Stimulated activated CD4-positive, alpha-beta T cell treated with anti-CD3 and anti-CD28 coated beads, Interleukin-1b, Interleukin-23, amount 100 ng/mL, for 1 hour (primary cell): ENCODE measurements around the gene DENND1C.
A peak's percentile ranks its signal among the peaks of the same experiment; 100 is the strongest.
"Not testable (repeated sequence)": the region's sequence is repeated elsewhere in the genome, so short reads cannot be mapped to it uniquely, and the experiment has no call there.

Source experiments
- DNase-seq, 2 donors: peaks; one replicate each; pipeline ENCODE4 v3.0.0-alpha.2; 2020; ENCODE audit warnings: low read depth in 2 of 2

DENND1C gene

DNA sequence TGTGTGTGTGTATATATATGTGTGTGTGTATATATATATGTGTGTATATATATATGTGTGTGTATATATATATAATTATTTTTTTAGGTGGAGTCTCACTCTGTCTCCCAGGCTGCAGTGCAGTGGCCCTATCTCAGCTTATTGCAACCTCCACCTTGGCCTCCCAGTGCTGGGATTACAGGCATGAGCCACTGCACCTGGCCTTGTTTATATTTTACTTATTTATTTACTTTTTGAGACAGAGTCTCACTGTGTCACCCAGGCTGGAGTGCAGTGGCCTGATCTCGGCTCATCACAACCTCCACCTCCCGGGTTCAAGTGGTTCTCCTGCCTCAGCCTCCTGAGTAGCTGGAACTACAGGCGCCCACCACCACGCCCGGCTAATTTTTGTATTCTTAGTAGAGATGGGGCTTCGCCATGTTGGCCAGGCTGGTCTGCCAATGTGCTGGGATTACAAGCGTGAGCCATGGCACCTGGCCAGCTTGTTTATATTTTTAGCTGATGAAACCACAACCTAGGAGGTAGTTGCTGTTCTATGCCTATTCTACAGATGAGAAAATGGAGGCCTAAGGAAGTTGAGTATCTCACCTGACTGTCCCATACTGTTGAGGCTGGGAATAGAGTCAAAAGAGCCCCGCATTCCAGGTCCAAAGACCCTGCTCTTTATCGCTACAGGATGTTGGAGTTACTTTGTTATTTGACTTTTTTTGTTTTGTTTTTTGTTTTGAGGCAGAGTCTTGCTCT is 26.6 kb upstream of the DENND1C start:
- DNase-seq = not testable (repeated sequence)

DNA sequence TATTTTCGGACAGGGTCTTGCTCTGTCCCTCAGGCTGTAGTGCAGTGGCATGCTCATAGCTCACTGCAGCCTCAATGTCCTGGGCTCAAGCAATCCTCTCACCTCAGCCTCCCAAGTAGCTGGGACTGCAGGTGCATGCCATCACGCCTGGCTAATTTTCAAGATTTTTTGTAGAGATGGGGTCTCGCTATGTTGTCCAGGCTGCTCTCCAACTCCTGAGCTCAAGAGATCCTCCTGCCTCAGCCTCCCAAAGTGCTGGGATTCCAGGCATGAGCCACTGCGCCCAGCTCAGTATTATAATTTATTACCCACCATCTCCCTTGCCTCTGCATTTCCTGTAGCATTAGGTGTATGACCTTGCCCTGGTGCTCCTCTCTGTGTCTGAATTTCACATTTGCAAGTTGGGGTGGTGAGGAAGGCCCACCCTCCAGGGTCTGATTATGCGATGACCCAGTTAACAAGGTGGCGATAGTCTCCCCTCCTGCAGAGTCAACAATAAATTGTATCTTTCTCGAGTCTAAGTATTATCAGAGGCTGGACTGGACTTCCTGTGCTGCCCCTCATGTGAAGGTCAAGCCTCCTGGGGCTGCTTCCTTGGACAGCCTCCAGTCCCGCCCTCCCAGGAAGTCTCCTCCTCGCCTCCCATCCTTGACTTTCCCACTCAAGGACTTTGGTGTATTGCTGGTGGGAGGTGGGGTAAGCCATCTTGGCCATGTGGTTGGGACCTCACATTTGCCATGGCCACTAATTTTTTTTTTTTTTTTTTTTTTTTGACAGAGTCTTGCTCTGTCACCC is 22.0 kb upstream of the DENND1C start:
- no peak for DNase-seq

DNA sequence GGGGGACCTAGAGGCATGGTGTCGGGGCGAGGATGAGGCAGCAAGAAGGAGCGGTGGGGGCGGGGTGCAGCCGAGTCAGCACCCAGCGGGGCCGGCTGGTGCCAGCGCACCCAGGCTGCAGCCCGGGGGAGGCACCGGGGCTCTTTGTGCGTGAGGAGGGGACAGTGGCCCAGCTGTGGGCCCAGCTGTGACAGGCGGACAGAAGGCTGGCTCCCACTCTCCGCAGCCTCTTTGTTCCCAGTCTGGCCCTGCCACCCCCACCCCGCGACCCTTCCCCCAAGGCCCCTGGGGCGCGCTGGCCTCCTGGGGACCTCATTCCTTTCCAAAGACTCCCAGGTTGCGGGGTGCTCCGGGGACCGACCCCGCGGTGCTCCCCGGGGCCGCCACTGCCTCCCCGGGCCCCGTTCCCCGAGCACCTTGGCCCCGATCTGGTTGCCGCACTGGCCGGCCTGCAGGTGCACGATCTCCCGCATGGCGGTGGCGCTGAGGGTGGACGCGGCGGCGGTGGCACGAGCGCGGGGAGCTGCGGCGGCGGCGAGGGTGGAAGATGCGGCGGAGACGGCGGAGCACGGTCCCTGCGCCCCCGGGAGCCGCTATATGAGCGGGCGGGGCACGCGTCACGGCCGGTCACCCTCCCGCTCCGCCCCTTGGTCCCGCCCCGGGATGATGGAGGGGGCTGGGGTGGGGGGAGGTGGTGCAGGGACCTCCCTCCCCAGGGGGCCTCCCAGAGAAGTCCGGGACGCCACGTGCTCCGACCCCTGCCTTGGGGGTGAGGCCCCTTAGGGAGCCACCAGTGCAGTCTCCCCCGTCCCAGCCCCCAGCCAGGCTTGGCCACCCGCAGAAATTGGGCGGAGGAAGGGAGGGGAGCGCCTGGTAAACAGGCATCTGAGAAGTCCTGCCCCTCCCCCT is 20.4 kb upstream of the DENND1C start, which contains the start of gene TUBB4A:
TUBB4A (minus strand) TSS at position 570 of the 909 bp plus-strand sequence; CDS start at position 473, 97 bp downstream.
- peak in 1 of 2 donors; percentile 15 for DNase-seq

DNA sequence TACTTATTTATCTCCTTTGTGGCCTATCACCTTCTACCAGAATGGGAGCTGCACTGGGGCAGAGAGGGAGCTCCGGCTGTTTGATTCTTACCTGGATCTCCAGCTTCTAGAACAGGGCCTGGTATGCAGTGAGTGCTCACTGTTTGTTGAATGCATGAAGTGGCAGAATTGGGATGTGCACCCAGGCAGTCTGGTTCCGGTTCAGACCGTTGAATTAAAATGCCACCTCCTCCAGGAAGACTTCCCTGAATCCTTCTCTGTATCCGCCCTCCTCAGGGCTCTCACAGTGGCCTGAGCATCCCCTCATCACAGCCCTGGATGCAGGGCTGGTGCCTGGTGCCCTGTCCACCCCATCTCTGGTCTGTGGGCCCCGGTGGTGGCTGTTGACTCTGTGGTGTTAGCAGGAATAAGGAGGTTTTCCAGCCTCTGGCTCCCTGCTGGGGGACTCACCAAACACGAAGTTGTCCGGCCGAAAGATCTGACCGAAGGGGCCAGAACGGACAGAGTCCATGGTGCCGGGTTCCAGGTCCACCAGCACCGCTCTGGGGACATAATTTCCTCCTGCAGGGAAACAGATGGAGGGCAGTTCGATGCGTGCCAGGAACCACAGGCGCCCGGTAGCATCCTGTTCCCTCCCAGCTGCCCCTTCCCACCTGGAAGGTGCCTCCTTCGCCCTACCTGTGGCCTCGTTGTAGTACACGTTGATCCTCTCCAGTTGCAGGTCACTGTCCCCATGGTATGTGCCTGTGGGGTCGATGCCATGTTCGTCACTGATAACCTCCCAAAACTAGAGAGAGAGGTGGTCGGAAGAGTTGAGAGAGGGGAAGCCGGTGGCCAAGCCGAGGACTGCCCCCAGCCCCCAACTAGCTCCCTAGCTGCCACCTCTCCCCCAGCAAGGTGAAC is 19.5 kb upstream of the DENND1C start:
- DNase-seq = no peak

DNA sequence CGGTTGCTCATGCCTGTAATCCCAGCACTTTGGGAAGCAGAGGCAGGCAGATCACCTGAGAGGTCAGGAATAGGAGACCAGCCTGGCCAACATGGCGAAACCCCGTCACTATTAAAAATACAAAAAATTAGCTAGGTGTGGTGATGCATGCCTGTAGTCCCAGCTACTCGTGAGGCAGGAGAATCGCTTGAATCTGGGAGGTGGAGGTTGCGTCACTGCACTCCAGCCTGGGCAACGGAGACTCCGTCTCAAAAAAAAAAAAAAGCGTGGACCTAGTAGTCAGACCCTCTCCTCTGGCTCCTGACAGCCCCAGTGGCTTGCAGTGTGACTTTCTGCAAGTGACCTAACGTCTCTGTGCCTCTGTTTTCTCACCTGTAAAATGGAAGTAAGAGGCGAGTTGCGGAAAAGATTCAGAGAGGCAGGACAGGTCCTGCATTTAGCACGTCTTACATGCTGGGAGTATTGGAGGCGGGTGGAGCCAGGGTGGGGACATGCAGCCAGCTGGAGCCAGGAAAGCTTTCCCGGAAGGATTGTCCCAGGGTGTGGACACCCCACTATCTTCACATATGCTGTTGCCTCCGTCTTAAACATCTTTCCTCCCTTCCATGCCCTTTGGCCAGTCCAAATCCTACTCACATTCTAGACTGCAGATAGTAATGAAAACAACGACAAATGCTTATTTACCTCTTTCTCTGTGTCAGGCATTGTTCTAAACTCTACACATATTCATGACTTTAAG is 17.6 kb upstream of the DENND1C start:
- no peak for DNase-seq

DNA sequence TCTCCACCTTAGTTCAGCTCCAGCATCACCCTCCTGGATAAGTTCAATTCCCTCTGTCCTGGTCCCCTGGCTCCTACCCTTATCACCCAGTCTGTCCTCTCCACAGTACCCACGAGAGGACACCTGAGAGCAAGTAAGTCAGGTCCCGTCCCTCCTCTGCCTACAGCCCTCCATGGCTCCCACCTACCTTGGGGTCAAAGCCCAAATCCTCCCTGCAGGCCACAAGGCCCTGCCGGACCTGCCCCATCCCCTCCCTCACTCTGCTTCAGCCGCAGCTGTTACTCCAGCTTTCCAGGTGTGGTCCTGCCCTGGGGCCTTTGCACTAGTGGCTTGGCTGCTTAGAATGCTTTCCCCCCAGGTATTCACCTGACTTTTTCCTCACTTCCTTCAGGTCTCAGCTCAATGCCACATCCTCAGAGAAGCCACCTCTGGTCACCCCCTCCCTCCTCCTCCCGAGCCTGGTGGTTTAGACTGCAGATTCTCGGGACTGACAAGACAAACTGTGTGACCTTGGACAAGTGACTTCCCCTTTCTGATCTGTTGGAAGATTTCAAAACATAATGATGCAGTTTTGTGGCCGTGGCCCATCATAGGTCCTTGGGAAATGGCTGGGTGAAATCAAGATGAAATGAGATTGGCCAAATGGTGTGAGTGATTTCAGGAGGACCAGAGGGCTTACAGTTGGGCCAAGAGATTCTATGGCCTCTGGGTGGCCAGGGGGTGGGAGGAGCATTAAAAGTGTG is 16.9 kb upstream of the DENND1C start:
- no peak for DNase-seq

DNA sequence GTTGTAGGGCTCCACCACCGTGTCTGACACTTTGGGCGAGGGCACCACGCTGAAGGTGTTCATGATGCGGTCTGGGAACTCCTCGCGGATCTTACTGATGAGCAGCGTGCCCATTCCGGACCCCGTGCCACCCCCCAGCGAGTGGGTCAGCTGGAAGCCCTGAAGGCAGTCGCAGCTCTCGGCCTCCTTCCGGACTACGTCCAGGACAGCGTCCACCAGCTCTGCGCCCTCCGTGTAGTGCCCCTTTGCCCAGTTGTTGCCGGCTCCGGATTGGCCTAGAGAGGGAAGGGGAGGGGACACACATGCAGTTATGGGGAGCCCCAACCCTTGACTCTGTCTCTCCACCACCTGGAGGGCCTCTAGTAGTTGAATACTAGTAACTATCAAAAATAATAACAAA is 14.4 kb upstream of the DENND1C start:
- DNase-seq = no peak

DNA sequence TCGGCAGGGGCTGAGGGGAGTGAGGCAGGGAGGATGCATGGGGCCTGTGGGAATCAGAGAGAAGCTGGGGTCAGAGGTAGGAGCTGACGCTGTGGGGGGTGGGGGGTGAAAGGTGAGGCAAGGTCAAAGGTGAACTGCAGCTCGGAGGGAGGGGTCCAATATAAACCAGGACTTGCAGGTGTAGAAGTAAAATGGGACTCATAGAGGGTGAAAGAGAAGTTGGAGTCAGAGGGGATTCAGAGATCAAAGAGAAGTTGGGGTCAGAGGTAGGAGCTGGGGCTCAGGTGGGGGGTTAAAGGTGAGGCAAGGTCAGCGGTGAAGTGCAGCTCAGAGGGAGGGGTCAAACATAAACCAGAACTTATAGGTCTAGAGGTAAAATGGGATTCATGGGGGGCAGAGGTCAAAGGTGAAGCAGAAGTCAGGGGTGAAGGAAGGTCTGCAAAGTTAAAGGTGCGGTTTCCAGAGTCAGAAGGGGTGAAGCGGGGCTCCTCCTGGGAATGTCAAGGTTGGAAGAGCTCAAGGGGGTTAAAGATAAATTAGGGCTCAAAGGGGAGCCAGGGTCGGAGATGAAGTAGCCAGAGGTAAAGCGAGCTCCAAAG is 12.9 kb upstream of the DENND1C start:
- DNase-seq = no peak

DNA sequence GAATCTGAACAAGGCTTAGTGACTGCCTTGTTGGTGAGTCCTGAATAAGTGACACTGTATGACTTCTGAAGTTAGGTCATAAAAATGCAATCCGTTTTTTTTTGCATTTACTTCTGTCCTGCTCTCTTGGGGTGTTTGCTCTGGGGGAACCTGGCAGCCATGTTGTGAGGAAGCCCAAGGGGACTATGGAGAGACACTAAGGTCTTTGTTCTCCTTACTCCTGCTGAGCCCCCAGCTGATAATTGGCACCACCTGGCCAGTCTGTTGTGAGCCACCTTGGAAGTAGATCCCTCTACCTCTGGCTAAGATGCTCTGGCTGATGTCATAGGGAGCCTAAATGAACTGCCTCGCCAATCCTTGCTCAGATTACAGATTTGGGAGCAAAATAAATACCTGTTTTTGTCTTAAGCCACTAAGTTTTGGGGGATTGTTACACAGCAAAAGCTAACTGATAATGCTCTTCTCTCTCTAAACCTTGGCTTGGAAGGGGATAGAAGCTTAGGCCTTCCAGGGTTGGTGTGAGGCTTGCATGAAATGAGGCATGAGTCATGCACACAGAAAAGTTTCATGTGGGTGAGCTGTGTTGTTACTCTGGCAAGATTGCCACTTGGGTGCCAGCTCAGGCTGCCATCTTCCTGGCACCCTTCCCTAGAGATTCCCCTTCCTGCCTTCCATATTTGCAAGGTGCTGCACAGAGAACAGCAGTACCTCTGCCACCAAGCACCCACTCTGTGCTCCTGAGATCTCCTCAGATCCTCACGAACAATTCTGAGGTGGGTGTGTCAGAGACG is 10.4 kb upstream of the DENND1C start:
- no peak for DNase-seq

DNA sequence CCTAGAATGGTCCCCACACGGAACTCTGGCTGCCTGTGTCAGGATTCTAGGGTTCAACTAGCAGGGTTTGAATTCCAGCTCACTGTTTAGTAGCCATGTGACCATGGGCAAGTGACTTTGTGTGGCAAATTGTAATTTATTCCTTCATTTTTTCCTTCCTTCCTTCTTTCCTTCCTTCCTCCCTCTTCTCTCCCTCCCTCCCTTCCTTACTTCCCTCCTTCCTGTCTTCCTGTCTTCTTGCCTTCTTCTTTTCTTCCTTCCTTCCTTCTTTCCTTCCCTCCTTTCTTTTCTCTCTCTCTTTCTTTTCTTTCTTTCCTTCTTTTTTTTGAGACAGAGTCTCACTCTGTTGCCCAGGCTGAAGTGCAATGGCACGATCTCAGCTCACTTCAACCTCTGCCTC is 8.5 kb upstream of the DENND1C start:
- DNase-seq = no peak

DNA sequence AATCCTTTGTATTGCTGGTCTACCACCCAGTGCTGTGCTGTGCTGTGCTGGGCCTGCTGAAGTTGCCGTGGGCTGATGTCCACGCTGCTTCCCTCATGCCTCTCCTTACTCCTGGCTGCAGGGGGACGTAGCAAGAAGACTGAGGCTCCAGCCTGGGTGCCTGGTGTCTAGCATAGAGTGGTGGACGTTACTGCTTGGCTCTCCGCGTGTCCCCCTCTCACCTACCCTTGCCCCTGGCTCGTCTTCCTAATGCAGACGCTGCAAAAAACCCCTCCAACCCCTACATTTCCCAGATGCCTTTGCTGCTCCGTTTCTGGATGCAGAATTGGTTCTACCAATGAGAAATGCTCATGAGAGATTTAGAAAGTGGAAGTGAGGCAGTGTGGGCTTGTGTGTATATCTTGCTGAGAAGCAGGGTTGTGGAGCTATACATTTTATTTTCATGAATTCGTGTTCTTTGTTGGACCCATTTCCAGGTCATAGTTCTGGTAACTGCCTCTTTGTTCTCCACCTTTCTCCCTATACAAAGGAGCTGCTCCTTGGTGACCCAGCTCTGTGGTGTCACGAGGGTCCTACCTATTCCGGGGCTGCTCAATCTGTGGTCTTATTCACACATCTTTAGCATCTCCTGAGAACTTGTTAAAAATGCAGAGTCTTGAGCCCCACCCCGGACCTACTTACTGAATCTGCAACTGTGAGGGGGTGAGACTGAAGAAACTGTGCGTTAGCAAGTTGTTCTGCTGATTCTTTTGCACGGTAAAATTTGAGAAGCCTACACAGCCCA is 7.9 kb upstream of the DENND1C start:
- no peak for DNase-seq

DNA sequence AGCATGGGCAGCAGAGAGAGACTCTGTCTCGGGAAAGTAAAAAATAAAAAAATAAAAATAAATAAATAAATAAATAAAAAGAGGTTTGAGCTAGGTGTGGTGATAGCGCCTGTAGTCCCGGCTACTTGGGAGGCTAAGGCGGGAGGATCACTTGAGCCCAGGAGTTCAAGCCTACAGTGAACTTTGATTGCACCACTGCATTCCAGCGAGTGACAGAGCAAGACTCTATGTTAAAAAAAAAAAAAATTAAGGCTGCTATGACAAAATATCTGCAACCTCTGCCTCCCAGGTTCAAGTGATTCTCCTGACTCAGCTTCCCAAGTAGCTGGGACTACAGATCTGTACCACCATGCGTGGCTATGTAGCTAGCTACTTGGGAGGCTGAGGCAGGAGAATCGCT is 3.2 kb upstream of the DENND1C start:
- DNase-seq = no peak

DNA sequence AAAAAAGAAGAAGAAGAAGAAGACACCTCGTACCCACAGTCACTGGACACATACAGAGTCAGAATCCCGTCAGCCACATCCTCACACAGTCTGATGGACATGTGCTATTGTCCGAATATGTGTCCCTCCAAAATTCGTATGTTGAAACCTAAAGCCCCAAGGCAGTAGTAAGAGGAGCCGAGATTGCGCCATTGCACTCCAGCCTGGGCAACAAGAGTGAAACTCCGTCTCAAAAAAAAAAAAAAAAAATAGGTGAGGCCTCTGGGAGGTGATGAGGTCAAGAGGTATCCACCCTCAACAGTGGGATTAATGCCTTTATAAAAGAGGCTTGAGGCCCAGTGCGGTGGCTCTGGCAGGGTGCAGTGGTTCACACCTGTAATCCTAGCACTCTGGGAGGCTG is 2.6 kb upstream of the DENND1C start:
- no peak for DNase-seq

DNA sequence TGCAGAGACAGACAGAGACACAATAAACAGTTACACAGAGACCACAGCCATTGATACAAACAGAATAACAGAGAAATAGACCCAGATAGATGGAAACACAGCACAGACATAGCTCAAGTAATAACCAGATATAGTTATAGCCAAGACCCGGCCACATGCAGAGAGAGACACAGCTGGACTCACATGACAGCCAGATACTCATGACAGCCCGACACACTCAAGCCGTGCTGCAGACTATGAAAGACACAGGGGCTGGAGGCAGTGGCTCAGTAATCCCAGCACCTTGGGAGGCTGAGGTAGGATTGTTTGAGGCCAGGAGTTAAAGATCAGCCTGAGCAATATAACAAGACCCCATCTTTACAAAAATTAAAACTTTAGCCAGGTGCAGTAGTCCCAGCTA is 1.6 kb upstream of the DENND1C start:
- DNase-seq = no peak

DNA sequence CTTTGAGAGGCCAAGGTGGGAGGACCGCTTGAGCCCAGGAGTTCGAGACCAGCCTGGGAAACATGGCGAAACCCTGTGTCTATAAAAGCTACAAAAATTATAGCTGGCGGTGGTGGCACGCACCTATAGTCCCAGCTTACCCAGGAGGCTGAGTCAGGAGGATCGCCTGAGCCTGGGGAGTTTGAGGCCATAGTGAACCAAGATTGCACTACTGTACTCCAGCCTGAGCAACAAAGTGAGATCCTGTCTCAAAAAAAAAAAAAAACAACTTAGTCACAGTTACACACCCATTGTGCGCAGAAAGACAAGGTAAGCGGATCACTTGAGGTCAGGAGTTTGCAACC is 728 bp upstream of the DENND1C start:
- DNase-seq = no peak

DNA sequence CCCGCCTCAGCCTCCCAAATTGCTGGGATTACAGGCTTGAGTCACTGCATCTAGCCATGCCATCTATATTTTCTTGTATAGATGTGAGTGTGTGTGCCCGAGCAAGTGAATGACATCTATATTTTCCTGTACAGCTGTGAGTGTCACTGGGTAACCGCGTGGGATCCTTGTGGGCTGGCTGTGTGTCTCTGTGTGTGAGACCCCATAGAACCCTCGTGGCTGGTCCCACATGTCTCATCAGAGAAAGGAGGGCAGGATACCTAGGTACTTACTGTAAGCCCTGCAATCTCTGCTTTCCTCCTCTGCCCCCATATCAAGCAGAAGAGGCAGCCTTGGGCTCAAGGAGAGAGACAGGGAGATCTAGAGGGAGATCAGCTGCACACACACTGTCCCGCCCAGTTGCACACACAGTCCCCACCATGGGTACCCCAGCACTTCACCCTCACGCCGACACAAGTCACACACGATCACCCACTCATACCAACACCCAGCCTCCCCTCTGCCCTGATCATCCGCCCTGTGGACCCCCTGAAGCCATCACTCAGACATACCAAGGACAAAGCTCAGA is 655 bp downstream of the DENND1C start:
- no peak for DNase-seq

DNA sequence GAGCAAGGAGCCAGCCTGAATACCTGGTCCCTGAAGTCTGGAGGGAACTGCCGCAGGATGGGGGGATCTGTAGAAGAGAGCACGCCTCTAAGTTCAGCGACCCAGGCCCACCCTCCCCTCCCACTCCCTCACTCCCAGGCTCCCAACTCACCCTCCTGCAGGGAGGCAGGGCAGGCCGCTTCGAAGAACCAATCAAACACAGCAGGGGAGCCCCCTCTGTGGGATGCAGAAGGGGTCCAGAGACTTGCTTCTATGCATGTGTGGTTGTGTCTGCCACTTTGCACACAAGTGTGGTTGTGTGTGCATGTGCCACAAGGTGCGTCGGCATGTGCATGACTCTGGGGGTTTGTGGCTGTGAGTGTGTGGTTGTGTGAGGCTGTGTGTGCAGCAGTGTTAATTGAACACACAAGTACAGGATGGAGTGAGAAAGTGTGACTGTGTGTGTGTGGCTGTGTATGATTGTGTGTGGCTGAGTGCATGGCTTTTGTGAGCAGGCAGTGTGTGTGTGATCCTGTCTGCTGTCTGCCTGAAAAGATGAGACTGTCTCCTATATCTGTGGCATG is 1.7 kb downstream of the DENND1C start:
- no peak for DNase-seq
